Spinal cord (tissue), 10 donors: ENCODE measurements around the gene PGM3. TPM values are rescaled to one million over a fixed set of nuclear protein-coding genes. Genes with fewer than 3 reads are reported as not detected.
"Not testable (repeated sequence)": the region's sequence is repeated elsewhere in the genome, so short reads cannot be mapped to it uniquely, and the experiment has no call there.

Source experiments
- DNase-seq, 6 donors: peaks; one replicate each; pipeline versions ENCODE4 v3.0.0 to v3.0.0-alpha.2; 2013 to 2015; ENCODE audit warnings: low spot score in 6 of 6, low read depth in 4 of 6
- H3K27ac ChIP-seq: one replicate; pipeline ENCODE4 v1.5.1; 2013; ENCODE audit warnings: low read depth, low read length, control low read depth
- H3K27me3 ChIP-seq: one replicate; pipeline ENCODE4 v1.6.1; 2013; ENCODE audit warnings: low read length; ENCODE audit not compliant: control insufficient read depth, insufficient read depth
- H3K36me3 ChIP-seq: one replicate; pipeline ENCODE4 v1.6.1; 2013; ENCODE audit warnings: low read length; ENCODE audit not compliant: control insufficient read depth, insufficient read depth
- H3K4me1 ChIP-seq: one replicate; pipeline ENCODE4 v1.6.1; 2013; ENCODE audit warnings: low read length; ENCODE audit not compliant: control insufficient read depth, insufficient read depth
- H3K4me3 ChIP-seq: one replicate; pipeline ENCODE4 v1.5.1; 2013; ENCODE audit warnings: low read depth, low read length, control low read depth
- H3K9me3 ChIP-seq: one replicate; pipeline ENCODE4 v1.6.1; 2013; ENCODE audit warnings: low read length; ENCODE audit not compliant: control insufficient read depth, insufficient read depth
- WGBS: methylation state at CpG from one replicate; pipeline ENCODE4 v1.1.5; 2013; ENCODE audit warnings: missing lambda C conversion rate; ENCODE audit not compliant: insufficient coverage; 5-methylcytosine and 5-hydroxymethylcytosine counted together
- polyA plus RNA-seq, 2 donors: library from polyadenylated mRNA; unstranded; fragments of 120-200 nt; gene quantifications; one replicate each; pipeline ENCODE4 v1.2.1, GENCODE V29; 2013; ENCODE audit not compliant: insufficient read length in 2 of 2
- total RNA-seq, 2 donors: library from RNA; depleted of rRNA in 1 of 2; stranded (reverse); fragments of 120-200 nt in 1 of 2; fragments of >200 nt in 1 of 2; gene quantifications; one replicate each; pipeline versions ENCODE4 v1.2.3 to v1.2.4, GENCODE V29; 2013 to 2014
- donor health status: healthy.

PGM3 gene
- total and polyA plus RNA-seq, 4 donors = 50.7 to 88.2 (median 59.9) TPM

- WGBS = 17% methylated on average over 2 of the region's 7 CpGs
- no peaks in the 10 kb centered on the region for H3K9me3 ChIP-seq
- H3K4me1 ChIP-seq = no peaks in the 10 kb centered on the region
- H3K27me3 ChIP-seq = no peaks in the 10 kb centered on the region
- peak; percentile 46 to 96 (median 70) for DNase-seq
- H3K27ac ChIP-seq = no peak overlapping the region
- no peak overlapping the region for H3K4me3 ChIP-seq
- H3K36me3 ChIP-seq = no peaks in the 10 kb centered on the region
Observed at GRCh38 chr6:83215131-83216047, 22.3 kb upstream of the PGM3 start.

GRCh38 chr6:83202031-83202430, 9.0 kb upstream of the PGM3 start:
- DNase-seq = no peak
- Histone ChIP-seq H3K4me3 (no peak overlapping the region), H3K36me3 (peaks cover 3% of the 10 kb centered on the region), H3K27ac (no peak overlapping the region), H3K4me1 (no peaks in the 10 kb centered on the region), H3K9me3 (no peaks in the 10 kb centered on the region), H3K27me3 (no peaks in the 10 kb centered on the region)
- WGBS = 60% methylated on average over 1 of the region's 4 CpGs

GRCh38 chr6:83199863-83200225, 6.8 kb upstream of the PGM3 start:
- no CpG with 5 or more reads among the region's 2 CpGs for WGBS
- H3K36me3 ChIP-seq = peaks cover 6% of the 10 kb centered on the region

GRCh38 chr6:83199173-83199862, 6.3 kb upstream of the PGM3 start:
- WGBS = 83% methylated on average over 1 of the region's 5 CpGs
- Histone ChIP-seq H3K36me3 (peaks cover 6% of the 10 kb centered on the region), H3K4me1 (peaks cover under 1% of the 10 kb centered on the region), H3K4me3 (no peak overlapping the region), H3K27me3 (no peaks in the 10 kb centered on the region), H3K9me3 (no peaks in the 10 kb centered on the region), H3K27ac (no peak overlapping the region)
- DNase-seq = no peak

More at GRCh38 chr6:83199863-83200225, 6.8 kb upstream of the PGM3 start:
- no peak overlapping the region for H3K4me3 ChIP-seq
- DNase-seq = no peak
- H3K27ac ChIP-seq = no peak overlapping the region
- no peaks in the 10 kb centered on the region for H3K27me3 ChIP-seq
- no peaks in the 10 kb centered on the region for H3K4me1 ChIP-seq
- H3K9me3 ChIP-seq = no peaks in the 10 kb centered on the region

GRCh38 chr6:83198486-83199172, 5.6 kb upstream of the PGM3 start:
- Histone ChIP-seq H3K27me3 (no peaks in the 10 kb centered on the region), H3K27ac (no peak overlapping the region), H3K4me1 (peaks cover 7% of the 10 kb centered on the region), H3K4me3 (no peak overlapping the region), H3K36me3 (peaks cover 6% of the 10 kb centered on the region), H3K9me3 (no peaks in the 10 kb centered on the region)
- no CpG with 5 or more reads among the region's 4 CpGs for WGBS
- no peak for DNase-seq

GRCh38 chr6:83193747-83194566, 892 bp upstream of the PGM3 start:
- Histone ChIP-seq H3K27ac (peak overlapping the region; percentile 78), H3K36me3 (peaks cover 6% of the 10 kb centered on the region), H3K9me3 (no peaks in the 10 kb centered on the region), H3K4me3 (peak overlapping the region; percentile 89), H3K4me1 (peaks cover 15% of the 10 kb centered on the region), H3K27me3 (no peaks in the 10 kb centered on the region)
- peak in 4 of 6 donors; percentile 29 to 76 (median 52) for DNase-seq
- whole genome bisulfite sequencing = under 1% methylated on average over 38 of the region's 44 CpGs

- Histone ChIP-seq H3K4me1 (peaks cover 15% of the 10 kb centered on the region), H3K27me3 (no peaks in the 10 kb centered on the region), H3K27ac (peak overlapping the region; percentile 79), H3K36me3 (peaks cover 3% of the 10 kb centered on the region), H3K4me3 (peak overlapping the region; percentile 89), H3K9me3 (no peaks in the 10 kb centered on the region)
- 0% methylated on average over 4 of the region's 4 CpGs for WGBS
- DNase-seq = peak in 1 of 6 donors; percentile 4
Observed at GRCh38 chr6:83192456-83192855, 609 bp downstream of the PGM3 start.

GRCh38 chr6:83191974-83192373, 1.1 kb downstream of the PGM3 start:
- 88% methylated on average over 11 of the region's 18 CpGs for WGBS
- not testable (repeated sequence) for H3K36me3 ChIP-seq, H3K27ac ChIP-seq, H3K4me3 ChIP-seq, H3K9me3 ChIP-seq, DNase-seq, H3K27me3 ChIP-seq
- peaks cover 15% of the 10 kb centered on the region for H3K4me1 ChIP-seq

- H3K36me3 ChIP-seq = no peaks in the 10 kb centered on the region
- H3K4me3 ChIP-seq = no peak overlapping the region
- H3K9me3 ChIP-seq = no peaks in the 10 kb centered on the region
- H3K27me3 ChIP-seq = no peaks in the 10 kb centered on the region
- no peak for DNase-seq
- WGBS = no CpG with 5 or more reads among the region's 6 CpGs
- H3K27ac ChIP-seq = no peak overlapping the region
- peaks cover 15% of the 10 kb centered on the region for H3K4me1 ChIP-seq
Observed at GRCh38 chr6:83190626-83191025, 2.4 kb downstream of the PGM3 start.
